Trophoblast cell (in vitro differentiated cells and primary cell): Measurements from ENCODE around the gene RGL1.
"Not testable (repeated sequence)": the region's sequence is repeated elsewhere in the genome, so short reads cannot be mapped to it uniquely, and the experiment has no call there.

Experiments used
- DNase-seq, 2 donors: peaks; one replicate each; pipeline ENCODE4 v3.0.0-alpha.2; 2016
- H2AFZ ChIP-seq: 2 replicates; pipeline ENCODE4 v1.6.1; 2013; ENCODE audit warnings: low read length, moderate library complexity, mild to moderate bottlenecking; ENCODE audit not compliant: insufficient read depth, poor library complexity
- H2AK5ac ChIP-seq: 2 replicates; pipeline ENCODE4 v1.6.1; 2013; ENCODE audit warnings: mild to moderate bottlenecking, low read length
- H2BK120ac ChIP-seq: 2 replicates; pipeline ENCODE4 v1.6.1; 2013; ENCODE audit warnings: low read length, mild to moderate bottlenecking, moderate library complexity; ENCODE audit not compliant: insufficient read depth, poor library complexity
- H2BK12ac ChIP-seq: 2 replicates; pipeline ENCODE4 v1.6.1; 2013; ENCODE audit warnings: mild to moderate bottlenecking, low read length, moderate library complexity
- H2BK5ac ChIP-seq: 2 replicates; pipeline ENCODE4 v1.6.1; 2013; ENCODE audit warnings: low read length, low read depth, moderate library complexity, mild to moderate bottlenecking; ENCODE audit not compliant: poor library complexity
- H3K14ac ChIP-seq: 2 replicates; pipeline ENCODE4 v1.6.1; 2013; ENCODE audit warnings: mild to moderate bottlenecking, low read length
- H3K18ac ChIP-seq: 2 replicates; pipeline ENCODE4 v1.6.1; 2013; ENCODE audit warnings: mild to moderate bottlenecking, low read length
- H3K23ac ChIP-seq: 2 replicates; pipeline ENCODE4 v1.6.1; 2013; ENCODE audit warnings: low read length
- H3K27ac ChIP-seq: 2 replicates; pipeline ENCODE4 v1.5.1; 2013; ENCODE audit warnings: low read depth, mild to moderate bottlenecking, inconsistent platforms, low read length, moderate library complexity
- H3K27me3 ChIP-seq: 2 replicates; pipeline ENCODE4 v1.6.1; 2013; ENCODE audit warnings: inconsistent platforms, mild to moderate bottlenecking, low read length, moderate library complexity; ENCODE audit not compliant: insufficient read depth
- H3K36me3 ChIP-seq, 2 experiments: 1 replicate in 1 of 2; 2 replicates in 1 of 2; pipeline ENCODE4 v1.6.1; 2013; ENCODE audit warnings: low read length in 2 of 2, mild to moderate bottlenecking in 2 of 2, moderate library complexity in 1 of 2; ENCODE audit not compliant: insufficient read depth in 2 of 2, control insufficient read depth in 1 of 2
- H3K4ac ChIP-seq: 2 replicates; pipeline ENCODE4 v1.6.1; 2013; ENCODE audit warnings: low read depth, mild to moderate bottlenecking, low read length, moderate library complexity
- H3K4me1 ChIP-seq, 2 experiments: 1 replicate in 1 of 2; 2 replicates in 1 of 2; pipeline ENCODE4 v1.6.1; 2013; ENCODE audit warnings: low read length in 2 of 2, mild to moderate bottlenecking in 2 of 2, moderate library complexity in 1 of 2; ENCODE audit not compliant: insufficient read depth in 2 of 2, control insufficient read depth in 1 of 2
- H3K4me2 ChIP-seq: 2 replicates; pipeline ENCODE4 v1.6.1; 2013; ENCODE audit warnings: inconsistent platforms, mild to moderate bottlenecking, low read length, moderate library complexity
- H3K4me3 ChIP-seq: 2 replicates; pipeline ENCODE4 v1.5.1; 2013; ENCODE audit warnings: mild to moderate bottlenecking, low read depth, low read length, inconsistent platforms
- H3K79me1 ChIP-seq: one replicate; pipeline ENCODE4 v1.6.1; 2013; ENCODE audit warnings: low read length
- H3K79me2 ChIP-seq: 2 replicates; pipeline ENCODE4 v1.6.1; 2013; ENCODE audit warnings: low read length, mild to moderate bottlenecking; ENCODE audit not compliant: control insufficient read depth, insufficient read depth, poor library complexity
- H3K9ac ChIP-seq: 2 replicates; pipeline ENCODE4 v1.6.1; 2013; ENCODE audit warnings: mild to moderate bottlenecking, low read length
- H3K9me3 ChIP-seq: 2 replicates; pipeline ENCODE4 v1.6.1; 2013; ENCODE audit warnings: low read depth, mild to moderate bottlenecking, control low read depth, inconsistent platforms, low read length; ENCODE audit not compliant: insufficient read depth
- H4K12ac ChIP-seq: 2 replicates; pipeline ENCODE4 v1.6.1; 2013; ENCODE audit warnings: low read depth, mild to moderate bottlenecking, low read length, moderate library complexity
- H4K8ac ChIP-seq: 2 replicates; pipeline ENCODE4 v1.6.1; 2013; ENCODE audit warnings: low read depth, mild to moderate bottlenecking, low read length, moderate library complexity
- H4K91ac ChIP-seq: one replicate; pipeline ENCODE4 v1.6.1; 2013; ENCODE audit warnings: low read depth, mild to moderate bottlenecking, low read length, moderate library complexity
- WGBS: extraction: QIAGEN DNeasy Blood & Tissue Kit; methylation state at CpG from one replicate; pipeline ENCODE4 v1.1.7; 2013; ENCODE audit warnings: missing lambda C conversion rate; ENCODE audit not compliant: insufficient read length, insufficient coverage; ENCODE audit errors: extremely low coverage; 5-methylcytosine and 5-hydroxymethylcytosine counted together

Gene RGL1

DNA sequence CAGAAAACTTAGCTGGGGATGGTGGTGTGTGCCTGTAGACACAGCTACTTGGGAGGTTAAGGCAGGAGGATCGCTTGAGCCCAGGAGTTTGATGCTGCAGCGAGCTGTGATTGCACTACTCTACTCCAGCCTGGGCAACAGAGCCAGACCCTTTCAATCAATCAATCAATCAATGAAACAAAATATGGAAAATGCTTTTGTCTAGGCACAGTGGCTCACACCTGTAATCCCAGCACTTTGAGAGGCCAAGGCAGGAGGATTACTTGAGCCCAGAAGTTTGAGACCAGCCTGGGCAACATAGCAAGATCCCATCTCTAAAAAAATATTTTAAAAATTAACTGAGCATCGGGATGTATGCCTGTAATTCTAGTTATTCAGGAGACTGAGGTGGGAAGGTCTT, 19.0 kb upstream of the RGL1 start:
- no CpG with 5 or more reads among the region's 3 CpGs for WGBS
- H3K4me1 ChIP-seq, H3K79me1 ChIP-seq, H3K4me3 ChIP-seq, DNase-seq, H2BK120ac ChIP-seq, H3K4ac ChIP-seq, H4K91ac ChIP-seq, H3K27me3 ChIP-seq, H3K23ac ChIP-seq, H3K18ac ChIP-seq, H3K27ac ChIP-seq, H2AK5ac ChIP-seq, H4K12ac ChIP-seq, H3K9me3 ChIP-seq, H2BK12ac ChIP-seq, H3K36me3 ChIP-seq, H4K8ac ChIP-seq, H3K4me2 ChIP-seq, H3K9ac ChIP-seq, H2BK5ac ChIP-seq, H3K14ac ChIP-seq, H3K79me2 ChIP-seq, H2AFZ ChIP-seq: not testable (repeated sequence)

DNA sequence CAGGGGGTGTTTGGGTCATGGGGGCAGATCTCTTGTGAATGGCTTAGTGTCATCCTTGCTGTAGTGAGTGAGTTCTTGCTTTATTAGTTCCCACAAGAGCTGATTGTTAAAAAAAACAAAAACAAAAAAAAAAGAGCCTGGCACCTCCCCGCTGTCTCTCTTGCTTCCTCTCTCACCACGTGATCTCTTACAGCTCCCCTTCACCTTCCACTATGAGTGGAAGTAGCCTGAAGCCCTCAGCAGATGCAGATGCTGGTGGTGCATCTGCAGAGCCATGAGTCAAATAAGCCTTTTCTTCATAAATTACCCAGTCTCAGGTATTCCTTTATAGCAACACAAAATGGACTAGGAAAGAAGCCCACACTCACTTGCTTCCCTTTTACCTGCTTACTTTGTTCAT, 17.2 kb upstream of the RGL1 start:
- H4K8ac ChIP-seq = no peak overlapping the region
- DNase-seq = no peak
- H3K36me3 ChIP-seq = no peaks in the 10 kb centered on the region
- WGBS = no CpG with 5 or more reads among the region's 2 CpGs
- no peak overlapping the region for H4K91ac ChIP-seq
- no peak overlapping the region for H3K4me2 ChIP-seq
- H3K27ac ChIP-seq = no peak overlapping the region
- H3K27me3 ChIP-seq = no peaks in the 10 kb centered on the region
- H3K23ac ChIP-seq = no peak overlapping the region
- H3K9ac ChIP-seq = no peak overlapping the region
- no peak overlapping the region for H2BK12ac ChIP-seq
- H3K14ac ChIP-seq = no peak overlapping the region
- no peak overlapping the region for H2AFZ ChIP-seq
- H2BK5ac ChIP-seq = no peak overlapping the region
- no peak overlapping the region for H3K18ac ChIP-seq
- H3K4me3 ChIP-seq = no peak overlapping the region
- H3K4me1 ChIP-seq = peaks cover 0 to 2% of the 10 kb centered on the region in 2 experiments
- H3K79me1 ChIP-seq = no peaks in the 10 kb centered on the region
- H2AK5ac ChIP-seq = no peak overlapping the region
- no peak overlapping the region for H3K4ac ChIP-seq
- H4K12ac ChIP-seq = no peak overlapping the region
- H3K79me2 ChIP-seq = no peaks in the 10 kb centered on the region
- no peak overlapping the region for H2BK120ac ChIP-seq
- no peaks in the 10 kb centered on the region for H3K9me3 ChIP-seq

DNA sequence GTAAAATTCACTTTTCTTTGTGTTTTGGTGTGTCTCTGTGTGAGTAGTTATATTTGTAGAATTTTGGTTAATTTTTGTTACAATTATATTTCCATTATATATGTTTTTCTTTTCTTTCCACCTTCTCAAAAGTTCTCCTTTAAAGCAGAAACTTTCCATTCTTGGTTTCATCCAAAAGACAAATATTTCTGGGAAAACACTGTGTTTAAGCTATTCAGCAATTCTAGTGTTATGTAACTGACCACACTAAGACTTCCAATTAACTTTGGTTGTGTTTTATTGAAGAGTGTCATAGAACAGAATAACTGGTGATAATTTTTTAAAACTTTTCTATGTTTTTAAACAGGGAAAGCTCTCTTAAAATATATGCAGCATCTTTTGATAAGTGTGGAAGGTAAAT, 13.6 kb upstream of the RGL1 start:
- Histone ChIP-seq H2AK5ac (no peak overlapping the region), H3K4me3 (no peak overlapping the region), H3K4me1 (peaks cover 0 to 2% of the 10 kb centered on the region in 2 experiments), H4K8ac (no peak overlapping the region), H4K12ac (no peak overlapping the region), H3K27ac (no peak overlapping the region), H3K9me3 (no peaks in the 10 kb centered on the region), H3K27me3 (no peaks in the 10 kb centered on the region), H3K36me3 (no peaks in the 10 kb centered on the region), H4K91ac (no peak overlapping the region), H3K18ac (no peak overlapping the region), H3K4ac (no peak overlapping the region), H2BK12ac (no peak overlapping the region), H2AFZ (no peak overlapping the region), H3K9ac (no peak overlapping the region), H3K23ac (no peak overlapping the region), H3K14ac (no peak overlapping the region), H3K4me2 (no peak overlapping the region), H3K79me2 (no peaks in the 10 kb centered on the region), H2BK120ac (no peak overlapping the region), H2BK5ac (no peak overlapping the region), H3K79me1 (no peaks in the 10 kb centered on the region)
- DNase-seq = no peak

DNA sequence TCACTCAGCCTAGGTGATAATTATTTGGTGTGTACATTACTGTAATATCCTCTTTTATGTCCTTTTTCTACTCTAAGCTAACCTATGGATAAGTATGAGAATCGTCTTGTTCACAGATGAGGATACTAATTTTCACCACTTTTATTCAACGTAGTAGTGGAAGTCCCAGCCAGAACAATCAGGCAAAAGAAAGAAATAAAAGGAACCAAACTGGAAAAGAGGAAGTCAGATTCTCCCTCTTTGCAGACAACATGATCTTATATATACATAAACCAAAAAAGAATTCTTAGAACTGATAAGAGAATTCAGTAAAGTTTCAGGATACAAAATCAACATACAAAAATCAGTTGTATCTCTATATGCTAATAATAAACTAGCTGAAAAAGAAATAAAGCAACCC, 12.6 kb upstream of the RGL1 start:
- Histone ChIP-seq H2BK12ac (no peak overlapping the region), H3K27ac (no peak overlapping the region), H3K9me3 (no peaks in the 10 kb centered on the region), H3K9ac (no peak overlapping the region), H3K4ac (no peak overlapping the region), H3K79me2 (no peaks in the 10 kb centered on the region), H4K8ac (no peak overlapping the region), H3K23ac (no peak overlapping the region), H3K27me3 (no peaks in the 10 kb centered on the region), H2BK5ac (no peak overlapping the region), H2BK120ac (no peak overlapping the region), H3K79me1 (no peaks in the 10 kb centered on the region), H3K36me3 (no peaks in the 10 kb centered on the region), H3K4me2 (no peak overlapping the region), H4K12ac (no peak overlapping the region), H3K4me3 (no peak overlapping the region), H2AFZ (no peak overlapping the region), H4K91ac (no peak overlapping the region), H2AK5ac (no peak overlapping the region), H3K18ac (no peak overlapping the region), H3K4me1 (no peaks in the 10 kb centered on the region), H3K14ac (no peak overlapping the region)
- WGBS = no CpG with 5 or more reads among the region's 2 CpGs
- no peak for DNase-seq

DNA sequence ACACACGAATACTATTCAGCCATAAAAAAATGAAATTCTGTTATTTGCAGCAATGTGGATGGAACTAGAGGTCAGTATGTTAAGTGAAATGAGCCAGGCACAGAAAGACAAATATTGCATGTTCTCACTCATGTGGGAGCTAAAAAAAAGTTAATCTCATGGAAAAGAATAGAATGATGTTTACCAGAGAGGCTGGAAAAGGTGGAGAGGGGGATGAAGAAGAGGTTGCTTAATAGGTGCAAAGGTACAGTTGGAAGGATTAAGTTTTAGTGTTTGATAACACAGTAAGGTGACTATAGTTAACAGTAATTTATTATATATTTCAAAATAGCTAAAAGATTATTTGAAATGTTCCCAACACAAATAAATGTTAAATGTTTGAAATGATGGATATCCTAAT, 10.8 kb upstream of the RGL1 start:
- no peak overlapping the region for H3K14ac ChIP-seq
- no peak overlapping the region for H4K8ac ChIP-seq
- no peaks in the 10 kb centered on the region for H3K27me3 ChIP-seq
- H3K9ac ChIP-seq = no peak overlapping the region
- H3K23ac ChIP-seq = no peak overlapping the region
- no peaks in the 10 kb centered on the region for H3K4me1 ChIP-seq
- H3K18ac ChIP-seq = no peak overlapping the region
- no peak overlapping the region for H2BK12ac ChIP-seq
- no peak overlapping the region for H3K4me3 ChIP-seq
- H2AK5ac ChIP-seq = no peak overlapping the region
- H2AFZ ChIP-seq = no peak overlapping the region
- H2BK120ac ChIP-seq = no peak overlapping the region
- WGBS = no CpG with 5 or more reads among the region's 1 CpG
- H3K4me2 ChIP-seq = no peak overlapping the region
- no peak for DNase-seq
- H3K36me3 ChIP-seq = no peaks in the 10 kb centered on the region
- no peaks in the 10 kb centered on the region for H3K9me3 ChIP-seq
- no peaks in the 10 kb centered on the region for H3K79me2 ChIP-seq
- no peak overlapping the region for H4K91ac ChIP-seq
- H3K27ac ChIP-seq = no peak overlapping the region
- H3K4ac ChIP-seq = no peak overlapping the region
- H4K12ac ChIP-seq = no peak overlapping the region
- no peaks in the 10 kb centered on the region for H3K79me1 ChIP-seq
- no peak overlapping the region for H2BK5ac ChIP-seq
